Purkinje cell (primary cell): Measurements from ENCODE around the gene NRARP. TPM values are rescaled to one million over a fixed set of nuclear protein-coding genes. Genes with fewer than 3 reads are reported as not detected.

Experiments
- polyA plus RNA-seq: library from polyadenylated mRNA; unstranded; fragments of >200 nt; fragmentation: Nextera tagmentation; gene quantifications from 2 replicates; pipeline ENCODE4 v1.2.1, GENCODE V29; 2014

NRARP gene
- polyA plus RNA-seq = not detected in 2 replicates

GRCh38 chr9:137302118-137302448, at the start of gene NRARP:
NRARP (minus strand) TSS chr9:137302271; CDS start chr9:137301928, 343 bp downstream.

GRCh38 chr9:137277329-137278041, 24.6 kb downstream of the NRARP start, which contains the start of gene TOR4A:
TOR4A (plus strand) TSS chr9:137277726; CDS start chr9:137278690, 964 bp downstream.

DNA sequence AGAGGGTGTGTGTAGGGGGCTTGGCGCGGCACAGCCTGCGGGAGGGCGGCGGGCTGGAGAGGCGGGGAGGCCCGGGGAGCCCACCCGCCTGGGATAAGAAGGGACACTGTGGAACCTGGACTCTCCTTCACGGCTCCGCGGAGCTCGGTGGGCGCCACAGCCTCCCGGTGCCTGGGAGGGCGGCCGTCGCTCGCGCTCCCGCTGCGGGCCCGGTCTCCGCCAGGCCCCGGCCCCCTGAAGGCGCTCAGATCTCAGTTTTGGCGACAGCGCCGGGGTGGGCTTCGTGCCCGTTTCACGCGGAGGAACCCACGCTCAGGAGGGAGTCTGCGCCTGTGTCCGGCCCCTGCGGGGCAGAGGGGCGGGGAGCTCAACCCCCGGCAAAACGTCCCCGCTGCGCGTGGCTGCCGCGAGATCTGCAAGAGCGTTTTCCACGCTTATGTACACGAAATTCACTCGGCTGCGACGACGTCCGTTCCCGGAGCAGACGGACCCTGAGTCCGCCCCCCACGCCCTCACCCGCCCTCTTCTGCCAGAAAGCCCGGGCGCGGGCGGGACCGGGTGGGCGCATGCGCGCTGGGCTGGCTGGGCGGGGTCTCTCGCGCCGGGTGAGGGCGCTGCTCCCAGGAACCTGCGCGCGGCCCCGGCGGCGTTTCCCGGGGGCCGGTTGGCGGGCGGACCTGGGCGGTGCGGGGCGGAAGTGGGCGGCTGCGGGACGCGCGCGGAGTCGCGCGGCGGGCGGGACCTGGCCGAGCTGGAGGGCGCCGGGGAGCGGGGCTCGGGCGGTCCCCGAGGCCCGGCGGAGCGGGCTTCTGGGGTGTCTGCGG, 47.2 kb downstream of the NRARP start, which contains the start of gene NELFB:
Gene NELFB, plus strand, starts transcription at position 704 of the 824 bp plus-strand sequence.

DNA sequence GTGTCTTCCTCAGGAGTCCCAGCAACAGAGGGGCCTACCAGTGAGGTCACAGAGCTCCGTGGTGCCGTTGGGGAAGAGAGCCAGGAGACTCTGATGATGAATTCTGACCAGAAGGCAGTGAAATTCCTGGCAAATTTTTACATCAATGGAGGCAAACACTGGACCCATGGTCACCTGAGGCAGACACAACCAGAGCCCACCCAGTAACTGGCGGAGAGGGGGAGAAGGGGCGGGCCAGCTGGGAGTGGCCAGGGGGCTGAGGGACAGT, 50.9 kb downstream of the NRARP start, which contains the start of gene STPG3:
Gene STPG3, plus strand, starts transcription at position 93 of the 268 bp plus-strand sequence. Its CDS starts 1 bp downstream, at position 94.

Other genes with a start within 250 kb of the NRARP start
- not detected in 2 replicates for gene ENTPD2, start 248.2 kb downstream of the NRARP start, polyA plus RNA-seq
- gene SAPCD2, start 231.7 kb downstream of the NRARP start, polyA plus RNA-seq = 0.24 TPM in 1 of 2 replicates, not detected in the other
- gene UAP1L1, start 224.8 kb downstream of the NRARP start, polyA plus RNA-seq = not detected in 2 replicates
- gene MAN1B1, start 215.3 kb downstream of the NRARP start, polyA plus RNA-seq = 5.7 and 15.4 TPM in 2 replicates
- gene DPP7, start 187.5 kb downstream of the NRARP start, polyA plus RNA-seq = 9.9 and 22.2 TPM in 2 replicates
- gene GRIN1, start 163.1 kb downstream of the NRARP start, polyA plus RNA-seq = 21.4 and 26.3 TPM in 2 replicates
- gene LRRC26, start 132.2 kb downstream of the NRARP start, polyA plus RNA-seq = not detected in 2 replicates
- not detected in 2 replicates for gene TMEM210, start 130.2 kb downstream of the NRARP start, polyA plus RNA-seq
- gene ANAPC2, start 113.7 kb downstream of the NRARP start, polyA plus RNA-seq = 0.71 TPM in 1 of 2 replicates, not detected in the other
- 7.4 and 25.2 TPM in 2 replicates for gene SSNA1, start 113.6 kb downstream of the NRARP start, polyA plus RNA-seq
- 0.44 and 0.99 TPM in 2 replicates for gene TPRN, start 101.5 kb downstream of the NRARP start, polyA plus RNA-seq
- 21.0 and 30.3 TPM in 2 replicates for gene TMEM203, start 96.6 kb downstream of the NRARP start, polyA plus RNA-seq
- gene NDOR1, start 96.6 kb downstream of the NRARP start, polyA plus RNA-seq = 0.10 and 0.11 TPM in 2 replicates
- gene RNF208, start 80.0 kb downstream of the NRARP start, polyA plus RNA-seq = 2.6 and 5.0 TPM in 2 replicates
- gene CYSRT1, start 77.1 kb downstream of the NRARP start, polyA plus RNA-seq = 0.26 TPM in 1 of 2 replicates, not detected in the other
- gene RNF224, start 74.8 kb downstream of the NRARP start, polyA plus RNA-seq = not detected in 2 replicates
- not detected in 2 replicates for gene SLC34A3, start 71.4 kb downstream of the NRARP start, polyA plus RNA-seq
- gene TUBB4B, start 61.0 kb downstream of the NRARP start, polyA plus RNA-seq = 94.6 and 103 TPM in 2 replicates
- gene STPG3, start 51.0 kb downstream of the NRARP start, polyA plus RNA-seq = not detected in 2 replicates
- gene NELFB, start 46.9 kb downstream of the NRARP start, polyA plus RNA-seq = 0.38 and 1.0 TPM in 2 replicates
- not detected in 2 replicates for gene TOR4A, start 24.5 kb downstream of the NRARP start, polyA plus RNA-seq
- gene EXD3, start 120.9 kb upstream of the NRARP start, polyA plus RNA-seq = 1.2 TPM in 1 of 2 replicates, not detected in the other
- gene NOXA1, start 121.1 kb upstream of the NRARP start, polyA plus RNA-seq = not detected in 2 replicates
- not detected in 2 replicates for gene ENTPD8, start 139.1 kb upstream of the NRARP start, polyA plus RNA-seq
- 0.07 and 0.43 TPM in 2 replicates for gene NSMF, start 157.1 kb upstream of the NRARP start, polyA plus RNA-seq
- gene PNPLA7, start 248.1 kb upstream of the NRARP start, polyA plus RNA-seq = 1.1 TPM in 1 of 2 replicates, not detected in the other
- gene MRPL41, start 249.6 kb upstream of the NRARP start, polyA plus RNA-seq = 9.4 and 28.4 TPM in 2 replicates